Measurements from ENCODE around the gene PDE3A.

PDE3A gene

DNA sequence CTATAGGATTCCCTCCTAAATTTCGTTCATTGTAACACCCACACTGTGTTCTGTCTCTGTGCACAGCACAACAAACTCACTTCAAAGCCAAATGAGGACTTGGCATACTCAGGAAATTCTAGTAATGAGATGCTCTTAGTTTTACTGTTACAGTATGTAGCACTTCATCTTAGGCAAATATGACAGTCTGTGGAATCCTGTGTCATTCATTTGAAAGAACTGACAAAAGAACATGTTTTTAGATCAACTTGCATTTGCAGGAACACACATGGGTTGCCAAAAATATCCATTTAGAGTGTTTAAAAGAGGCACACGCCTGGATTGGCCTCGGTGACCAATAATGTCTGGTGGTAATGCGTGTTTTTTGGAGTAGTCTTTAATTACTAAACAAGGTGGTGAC, 56.5 kb downstream of the PDE3A start:
- no peak for DNase-seq (ENCODE audit: low spot score)

DNA sequence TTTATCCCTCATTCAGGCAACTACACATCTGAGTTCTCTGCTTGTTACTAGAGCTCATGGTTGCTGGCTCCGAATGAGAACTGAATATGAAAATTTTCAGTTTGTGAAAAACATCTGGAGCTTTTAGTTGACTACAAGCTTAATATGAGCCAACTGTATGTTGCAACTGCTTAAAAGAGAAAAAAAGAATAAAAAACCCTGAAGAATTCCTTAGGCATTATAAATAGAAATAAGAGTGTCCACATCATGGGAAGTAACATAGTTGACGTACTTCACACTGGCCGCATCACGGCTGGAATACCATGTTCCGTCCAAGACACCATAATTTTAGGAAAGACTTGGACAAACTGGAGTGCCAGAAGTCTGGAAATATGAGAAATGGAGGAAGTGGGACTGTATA, 57.9 kb downstream of the PDE3A start:
- no peak for DNase-seq (ENCODE audit: low spot score)

DNA sequence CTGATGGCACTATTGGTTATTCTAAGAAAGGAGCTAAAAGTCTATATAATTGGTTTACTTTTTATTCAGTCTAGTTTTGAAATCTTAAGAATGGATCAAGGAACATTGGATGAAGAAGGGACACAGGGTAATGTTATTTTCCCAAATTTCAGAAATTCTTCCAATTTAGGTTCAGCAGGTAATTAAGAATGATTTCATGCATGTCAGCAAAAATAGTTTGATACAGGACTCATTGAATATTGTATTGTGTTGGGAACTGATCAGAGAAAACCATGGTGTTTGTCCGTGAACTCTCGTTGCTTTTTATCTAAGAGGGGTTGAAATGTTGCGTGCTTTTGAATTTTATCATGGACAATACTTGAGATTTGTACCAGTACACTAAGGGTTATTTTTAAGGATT, 58.6 kb downstream of the PDE3A start:
- no peak for DNase-seq (ENCODE audit: low spot score)

DNA sequence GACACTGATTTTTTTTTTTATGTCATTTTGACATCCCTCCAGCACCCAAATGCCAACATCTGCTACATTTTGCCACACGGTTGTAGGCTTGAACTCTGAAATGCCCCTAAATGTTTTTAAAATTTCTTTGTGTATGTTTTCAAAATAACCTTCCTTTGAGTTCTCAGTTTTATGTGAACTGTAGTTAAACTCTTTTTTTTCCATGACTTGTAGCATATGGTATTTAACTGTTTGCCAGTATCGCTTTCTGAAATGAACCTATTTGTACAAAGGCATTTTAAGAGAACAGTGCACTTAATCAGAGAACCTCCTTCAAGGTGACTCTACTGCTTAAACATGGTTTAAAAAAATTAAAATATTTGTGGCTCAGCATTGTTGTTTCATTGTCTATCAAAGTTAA, 61.5 kb downstream of the PDE3A start:
- DNase-seq (ENCODE audit: low spot score) = no peak

DNA sequence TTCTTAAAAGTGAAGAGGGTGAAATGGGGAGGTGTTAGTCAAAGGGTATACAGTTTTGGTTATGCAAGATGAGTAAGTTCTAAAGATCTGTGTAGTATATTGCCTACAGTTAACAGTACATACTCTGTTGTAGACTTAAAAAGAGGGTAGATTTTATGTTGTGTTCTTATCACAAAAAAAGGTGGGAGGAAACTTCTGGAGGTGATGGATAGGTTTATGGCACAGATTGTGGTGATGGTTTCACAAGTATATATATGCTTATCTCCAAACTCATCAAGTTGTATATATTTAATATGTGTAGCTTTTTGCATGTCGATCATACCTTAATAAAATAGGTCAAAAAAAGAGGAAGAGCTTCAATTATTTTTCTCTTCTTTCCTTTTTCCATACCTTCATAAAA, 64.0 kb downstream of the PDE3A start:
- no peak for DNase-seq (ENCODE audit: low spot score)

DNA sequence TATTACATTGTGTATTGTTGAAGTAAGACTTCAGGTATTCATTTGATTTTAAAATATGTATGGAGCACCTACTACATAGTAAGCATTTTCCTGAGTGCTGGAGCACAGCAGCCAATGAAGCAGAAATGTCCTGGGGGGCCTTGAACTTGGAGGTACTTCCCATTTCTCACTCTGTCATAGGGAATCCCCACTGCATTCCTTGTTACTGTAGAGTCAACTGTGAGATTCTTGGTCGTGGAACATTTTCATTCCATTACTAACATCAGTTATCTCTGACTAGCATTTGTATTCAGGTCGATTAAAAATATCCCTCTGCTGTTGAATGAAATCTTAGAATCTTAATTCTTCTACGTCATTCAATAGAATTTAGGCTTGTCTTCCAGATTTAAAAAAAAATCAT, 66.7 kb downstream of the PDE3A start:
- DNase-seq (ENCODE audit: low spot score) = no peak

DNA sequence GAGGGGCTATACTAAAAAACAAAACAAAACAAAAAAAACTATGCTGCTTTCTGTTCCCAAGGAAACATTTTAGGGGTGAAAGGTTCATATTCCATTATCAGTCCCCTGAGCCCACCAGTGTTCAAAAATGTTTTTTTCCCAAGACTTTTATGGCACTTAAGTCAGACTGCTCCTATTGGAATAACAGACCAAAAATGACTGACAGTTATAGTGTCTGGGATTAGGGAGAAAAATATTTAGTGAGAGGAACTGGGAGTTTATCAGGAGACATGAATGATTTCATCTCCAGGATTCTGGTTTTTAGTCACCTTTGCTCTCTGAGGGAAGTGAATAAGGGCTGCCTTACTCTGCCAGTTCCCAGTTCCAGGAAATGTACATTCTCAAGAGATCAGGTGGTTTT, 68.0 kb downstream of the PDE3A start:
- no peak for DNase-seq (ENCODE audit: low spot score)

DNA sequence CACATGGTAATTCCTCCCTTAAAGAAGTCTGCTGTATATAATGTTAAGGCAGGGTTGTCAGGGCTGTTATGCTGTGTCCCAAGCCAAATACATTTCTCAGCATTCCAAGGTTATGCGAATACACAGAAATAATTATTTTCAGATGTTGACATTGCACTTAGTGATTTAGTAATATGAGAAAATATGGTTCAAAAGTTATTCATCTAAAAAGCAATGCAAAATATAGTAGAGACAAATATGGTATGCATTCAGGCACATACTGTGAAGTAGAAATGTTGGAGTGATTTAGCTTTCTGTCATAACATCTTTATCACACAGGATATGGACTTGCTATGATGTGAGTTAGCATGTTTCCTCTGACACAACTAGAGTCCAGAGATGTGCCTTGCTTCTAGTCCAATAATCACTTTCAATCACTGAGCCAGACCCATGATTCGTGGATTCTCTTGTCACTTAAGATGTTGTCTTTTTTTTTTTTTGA, 70.0 kb downstream of the PDE3A start:
- no peak for DNase-seq (ENCODE audit: low spot score)

DNA sequence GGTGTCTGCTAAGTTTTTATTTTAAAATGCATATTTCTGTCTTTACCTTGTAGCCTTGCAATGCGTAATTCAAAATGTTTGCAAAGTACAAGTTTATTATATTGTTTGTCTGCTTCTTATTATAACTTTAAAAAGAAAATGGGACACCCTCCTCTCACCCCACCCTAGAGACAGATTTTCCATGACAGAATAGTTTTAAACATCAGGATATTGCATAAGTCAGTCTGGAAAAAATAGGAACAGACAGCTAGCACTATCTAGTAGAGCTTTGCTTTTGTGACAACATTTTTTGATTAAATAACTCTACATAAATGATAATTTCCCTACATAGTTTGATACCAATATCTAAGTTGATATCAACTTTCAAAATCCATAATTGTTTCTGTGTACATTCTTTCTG, 71.3 kb downstream of the PDE3A start:
- no peak for DNase-seq (ENCODE audit: low spot score)

DNA sequence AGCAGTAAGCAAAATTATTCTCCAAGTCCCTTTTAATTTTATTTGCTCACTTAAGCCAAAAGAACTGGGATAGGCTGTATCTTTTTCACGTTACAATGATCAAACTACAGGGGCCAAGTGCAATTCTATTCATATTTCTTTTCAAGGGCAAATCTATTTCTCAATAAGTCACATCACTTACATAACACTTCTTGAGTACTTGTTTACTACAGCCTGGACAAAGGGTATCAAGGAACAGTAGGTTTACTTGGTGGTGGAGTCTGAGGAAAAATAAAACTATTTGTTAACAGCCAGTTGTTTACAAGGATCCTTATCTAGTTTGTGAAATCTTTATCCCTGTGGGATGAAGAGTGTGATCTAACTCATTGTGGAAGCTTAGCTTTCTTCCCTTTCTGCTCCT, 72.1 kb downstream of the PDE3A start:
- no peak for DNase-seq (ENCODE audit: low spot score)

DNA sequence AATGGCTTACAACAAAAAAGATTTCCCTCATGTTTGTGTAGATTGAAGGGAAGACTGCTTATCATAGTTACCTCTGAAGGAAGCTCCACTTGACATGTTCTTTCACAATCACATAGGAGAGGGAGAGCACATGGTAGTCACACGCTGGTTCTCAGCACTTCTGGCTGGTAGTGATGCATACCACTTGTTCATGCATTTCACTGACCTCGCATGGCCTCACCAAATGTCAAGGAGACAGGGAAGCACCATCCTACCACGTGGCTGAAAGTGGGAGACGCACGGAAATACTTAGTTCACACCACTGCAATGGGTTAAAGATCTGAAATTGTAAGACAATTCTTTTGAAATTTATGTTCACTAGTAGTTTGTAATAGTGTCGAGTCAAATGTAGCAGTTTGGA, 74.0 kb downstream of the PDE3A start:
- DNase-seq (ENCODE audit: low spot score) = no peak

DNA sequence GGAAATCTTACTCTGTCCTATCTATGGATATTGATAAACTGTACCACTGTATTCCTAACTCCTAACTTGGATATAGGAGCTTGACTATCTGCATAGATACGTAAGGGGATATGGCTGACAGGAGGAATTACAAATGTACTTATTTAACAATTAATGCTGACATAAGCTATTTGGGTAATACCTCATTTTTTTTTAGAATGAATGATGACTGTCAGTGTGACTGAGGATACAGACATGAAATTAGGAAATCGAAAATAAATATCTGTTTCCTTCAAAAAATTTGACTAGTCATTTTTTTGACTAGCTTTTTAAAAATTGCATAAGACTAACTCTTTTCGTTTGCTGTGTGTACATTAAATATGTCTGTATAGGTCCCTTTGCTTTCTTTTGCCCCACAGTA, 74.9 kb downstream of the PDE3A start:
- DNase-seq (ENCODE audit: low spot score) = no peak

DNA sequence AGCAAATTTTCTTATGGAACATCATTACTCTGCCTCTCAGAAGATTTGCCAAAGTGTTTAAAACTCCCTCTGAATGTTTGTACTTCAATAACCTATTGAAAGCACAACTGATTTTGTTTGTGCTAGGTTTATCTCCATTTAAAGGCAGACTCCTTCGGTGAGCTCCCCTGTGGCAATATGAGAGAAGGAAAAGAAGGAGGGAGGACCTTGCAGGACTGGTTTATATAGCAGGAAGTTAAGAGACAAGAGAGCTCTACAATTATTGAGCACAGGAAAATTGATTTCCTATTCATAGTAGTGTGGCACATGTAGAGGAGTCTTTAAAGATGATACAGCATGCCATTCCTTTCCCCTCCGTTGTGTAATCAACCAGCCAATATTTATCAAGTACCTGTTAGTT, 75.5 kb downstream of the PDE3A start:
- DNase-seq (ENCODE audit: low spot score) = no peak

DNA sequence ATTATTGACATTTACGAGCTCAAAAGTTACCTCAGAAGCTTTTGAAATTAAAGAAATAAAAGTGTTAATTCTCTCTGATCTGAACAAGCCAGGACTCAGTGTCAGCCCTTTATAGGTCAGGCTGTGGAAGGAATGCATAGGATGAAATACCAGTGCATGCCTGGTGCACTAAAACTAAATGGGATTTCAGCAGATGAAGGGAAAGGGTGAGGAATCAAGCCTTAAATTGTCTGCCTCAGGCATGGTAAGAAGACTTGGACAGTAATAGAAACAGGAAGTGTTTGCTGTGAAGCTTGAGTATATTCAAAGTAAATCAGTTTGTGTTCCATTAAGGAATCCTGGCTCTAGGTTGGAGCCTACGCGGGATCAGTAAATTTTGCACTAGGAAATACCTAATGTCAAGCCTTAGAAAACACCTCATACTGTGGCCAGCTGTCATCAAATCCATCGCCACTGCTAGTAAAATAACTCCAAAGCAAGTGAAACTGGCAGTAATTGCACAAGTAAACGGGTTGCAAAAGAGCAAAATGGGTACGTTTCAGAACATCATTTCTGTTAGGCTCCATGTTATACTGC, 76.3 kb downstream of the PDE3A start:
- no peak for DNase-seq (ENCODE audit: low spot score)

DNA sequence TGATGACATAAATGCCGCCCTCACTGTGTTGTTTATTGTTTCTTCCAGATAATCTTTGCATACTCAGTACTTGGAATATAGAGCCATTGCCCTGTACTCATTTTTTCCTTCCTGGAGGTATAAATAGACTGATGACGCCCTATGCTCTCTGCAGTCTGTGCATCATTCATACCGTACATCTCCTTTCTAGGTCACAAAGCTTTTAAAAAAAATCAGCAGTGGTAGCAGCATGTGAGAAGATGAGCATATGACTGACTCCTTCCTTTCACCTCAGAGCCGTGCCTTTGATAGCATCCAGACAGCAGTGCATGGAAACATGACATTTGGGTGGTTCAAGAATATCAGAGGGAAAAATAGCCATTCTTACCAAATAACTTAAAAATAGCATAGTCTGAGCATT, 77.3 kb downstream of the PDE3A start:
- no peak for DNase-seq (ENCODE audit: low spot score)

DNA sequence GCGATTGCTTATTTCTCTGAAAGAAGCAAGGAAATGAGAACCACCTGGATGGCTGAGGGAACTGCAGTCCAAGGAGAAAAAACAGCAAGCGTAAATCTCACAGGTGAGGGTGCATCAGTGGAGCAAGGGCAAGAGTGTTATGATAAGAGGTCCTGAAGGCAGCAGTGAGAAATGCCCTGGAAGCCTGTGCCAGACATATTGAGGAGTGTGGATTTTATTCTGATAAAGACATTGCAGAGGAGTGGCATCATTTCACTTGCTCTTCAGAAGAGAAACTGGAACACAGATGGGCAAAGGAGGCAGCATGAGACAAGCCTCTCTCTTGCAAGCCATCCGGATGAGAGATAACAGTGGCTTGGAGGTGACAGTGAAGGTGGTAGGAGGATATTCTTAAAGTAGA, 78.5 kb downstream of the PDE3A start:
- no peak for DNase-seq (ENCODE audit: low spot score)

DNA sequence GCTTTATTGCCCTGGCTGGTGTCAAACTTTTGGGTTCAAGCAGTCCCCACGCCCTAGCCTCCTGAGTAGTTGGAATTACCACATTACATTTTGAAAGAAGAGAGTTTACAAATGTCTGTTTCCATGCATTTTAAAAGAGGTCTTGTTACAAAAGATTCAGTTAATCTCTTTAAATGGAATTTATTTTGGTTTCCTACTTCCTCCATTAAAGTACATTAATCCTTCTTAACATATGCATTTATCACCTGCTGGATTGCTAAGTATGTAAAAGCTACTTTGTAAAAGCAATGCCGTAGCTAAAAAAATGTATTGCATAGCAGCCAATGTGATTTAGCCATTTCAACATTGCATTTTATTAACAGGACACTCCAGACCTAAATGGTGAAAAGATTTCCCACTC, 80.4 kb downstream of the PDE3A start:
- no peak for DNase-seq (ENCODE audit: low spot score)

DNA sequence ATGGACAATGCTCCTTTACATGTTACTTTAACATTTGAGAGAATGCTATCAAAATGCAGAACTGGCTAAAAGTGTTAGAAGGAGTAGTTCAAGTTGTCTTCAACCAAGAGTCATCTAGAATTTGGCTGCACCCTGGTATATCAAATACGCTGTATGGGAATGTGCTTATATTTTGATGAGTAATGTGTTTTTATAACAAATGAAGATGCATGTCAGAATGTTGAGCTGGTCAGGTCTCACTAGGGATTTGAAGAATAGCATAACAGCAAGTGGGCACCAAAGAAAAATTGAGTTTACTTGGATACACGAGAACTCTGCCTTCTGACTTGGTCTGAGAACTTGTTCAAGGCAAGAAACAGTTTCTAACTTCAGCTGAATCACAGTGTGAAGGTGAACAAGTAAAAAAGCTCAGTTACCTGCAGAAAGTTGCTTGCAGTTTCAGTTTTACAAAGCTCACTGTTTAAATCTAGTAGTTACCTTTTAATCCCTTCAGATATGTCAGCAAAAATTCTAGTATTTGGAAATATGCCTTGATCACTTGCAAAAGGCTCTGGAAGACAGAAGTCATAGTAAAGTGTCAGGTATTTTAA, 82.3 kb downstream of the PDE3A start:
- no peak for DNase-seq (ENCODE audit: low spot score)

DNA sequence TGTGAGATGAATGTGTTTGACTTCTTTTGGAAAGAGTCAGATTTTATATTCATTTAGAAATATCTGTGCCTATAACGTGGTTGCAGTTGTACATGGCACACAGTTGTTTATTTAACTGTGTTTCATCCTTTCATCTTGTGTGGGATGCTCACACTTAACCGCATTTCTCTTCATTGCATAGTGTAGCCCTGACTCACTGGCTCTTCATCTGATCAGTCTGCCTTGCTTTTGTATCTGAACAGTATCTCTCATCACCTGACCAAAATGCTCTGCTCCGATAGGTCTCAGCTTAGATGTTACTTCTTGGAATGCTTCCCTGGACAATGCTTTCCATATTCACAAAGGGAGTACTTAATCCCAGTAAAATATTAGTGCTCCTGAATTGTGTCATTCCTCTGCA, 83.4 kb downstream of the PDE3A start:
- DNase-seq (ENCODE audit: low spot score) = no peak

DNA sequence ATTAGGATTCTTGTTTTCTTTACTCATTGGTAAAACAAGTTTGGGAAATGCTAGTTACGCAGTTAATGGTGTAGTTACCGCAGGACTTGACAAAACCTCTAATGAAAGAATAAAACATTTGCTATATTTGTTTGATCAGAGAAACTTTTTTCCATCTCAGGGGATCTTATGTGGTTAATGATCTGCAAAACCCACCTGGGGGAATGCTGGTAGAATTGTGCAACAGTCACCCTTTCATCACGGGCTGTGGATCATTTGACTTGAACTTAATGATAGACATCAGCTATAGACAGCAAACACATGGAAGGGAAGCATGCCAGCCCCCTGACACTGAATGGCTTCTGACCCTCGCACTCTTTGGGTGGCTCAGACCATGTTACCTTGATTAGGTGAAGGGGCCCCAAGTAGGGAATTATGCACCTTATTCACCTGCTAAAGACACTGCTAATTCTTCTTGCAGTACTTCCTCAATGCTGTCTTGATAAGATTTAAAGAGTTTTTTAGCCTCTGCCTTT, 84.2 kb downstream of the PDE3A start:
- DNase-seq (ENCODE audit: low spot score) = no peak

DNA sequence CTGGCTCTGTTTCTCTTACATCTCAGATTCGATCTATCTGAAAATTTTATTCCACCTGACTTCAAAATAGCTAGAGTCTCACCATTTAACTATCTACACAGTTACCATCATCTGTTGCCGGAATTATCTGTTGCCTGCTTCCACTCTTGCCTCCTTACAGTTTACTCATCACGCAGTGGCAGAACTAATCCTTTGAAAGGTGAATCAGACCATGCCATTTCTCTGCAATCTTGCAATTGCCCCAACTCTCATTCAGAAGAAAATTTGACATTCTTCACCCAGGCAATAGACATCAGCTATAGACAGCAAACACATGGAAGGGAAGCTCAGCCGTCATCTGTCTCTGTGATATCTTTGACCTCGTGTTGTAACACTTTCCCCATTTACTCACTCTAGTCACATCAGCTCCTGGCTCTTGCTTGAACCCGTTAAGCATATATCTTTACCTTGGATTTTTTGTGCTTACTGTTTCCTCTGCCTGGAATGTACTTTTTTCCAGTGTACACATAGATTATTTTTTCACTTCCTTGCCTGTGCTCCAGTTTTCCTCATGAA, 85.5 kb downstream of the PDE3A start:
- DNase-seq (ENCODE audit: low spot score) = no peak

DNA sequence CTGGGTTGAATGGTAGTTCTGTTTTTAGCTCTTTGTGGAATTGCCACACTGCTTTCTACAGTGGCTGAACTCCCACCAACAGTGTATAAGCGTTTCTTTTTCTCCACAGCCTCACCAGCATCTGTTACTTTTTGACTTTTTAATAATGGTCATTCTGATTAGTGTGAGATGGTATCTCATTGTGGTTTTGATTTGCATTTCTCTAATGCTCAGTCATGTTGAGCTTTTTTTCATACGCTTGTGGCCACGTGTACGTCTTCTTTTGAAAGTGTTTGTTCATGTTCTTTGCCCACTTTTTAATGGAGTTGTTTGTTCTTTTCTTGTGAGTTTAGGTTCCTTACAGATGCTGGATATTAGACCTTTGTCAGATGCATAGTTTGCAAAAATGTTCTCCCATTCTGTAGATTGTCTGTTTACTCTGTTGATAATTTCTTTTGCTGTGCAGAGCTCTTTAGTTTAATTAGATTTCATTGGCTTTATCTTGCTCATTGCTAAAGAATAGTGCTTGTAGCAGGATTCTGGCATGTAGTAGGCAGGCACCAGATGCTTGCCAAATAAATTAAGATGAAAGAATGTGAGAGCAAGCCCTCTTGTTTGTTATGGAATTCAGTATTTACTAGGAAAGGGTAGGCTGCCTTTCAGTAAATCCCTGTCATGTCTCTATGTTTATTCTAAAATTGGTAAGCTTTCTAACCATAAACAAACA, 86.8 kb downstream of the PDE3A start:
- DNase-seq (ENCODE audit: low spot score) = no peak

DNA sequence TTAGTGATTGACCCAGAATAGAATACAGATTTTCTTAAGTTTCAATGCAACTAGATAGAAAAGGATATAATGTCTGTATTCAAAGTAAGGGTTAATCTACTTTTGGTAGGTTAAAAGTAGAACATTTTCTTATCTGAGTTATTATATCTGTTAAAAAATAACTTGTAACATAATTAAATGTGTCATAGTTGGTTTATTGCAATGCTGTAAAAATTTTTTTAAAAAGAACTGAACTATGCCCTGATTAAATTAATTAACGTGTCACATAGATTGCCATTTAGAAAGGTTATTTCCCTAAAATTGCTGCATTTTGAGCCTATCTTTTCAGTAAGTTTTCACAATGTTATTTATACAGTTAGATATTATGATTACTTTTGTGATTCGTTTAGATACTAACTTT, 89.2 kb downstream of the PDE3A start:
- no peak for DNase-seq (ENCODE audit: low spot score)
